IMR-90 (cell line): ENCODE results near the gene ARHGAP15. TPM values are rescaled to one million over a fixed set of nuclear protein-coding genes. Genes with fewer than 3 reads are reported as not detected.

Experiments
- ATAC-seq: fragments of 200-7000 bp; cut with Tn5 transposase; 2 replicates; pipeline ENCODE4 v1.9.1; 2020; ENCODE audit warnings: low read depth, mild to moderate bottlenecking, moderate library complexity
- BruUV-seq: library from RNA; stranded (reverse); fragments of 400-500 nt; replicated peaks from 2 replicates; lab custom pipeline; 2021; lab: Mats Ljungman, UMichigan
- CTCF ChIA-PET: fragments of 300-600 bp; formaldehyde crosslinking; extraction: SDS; loops from one replicate; lab custom pipeline; 2021; ENCODE audit warnings: antibody characterized with exemption; lab: Yijun Ruan, JAX
- POLR2A ChIA-PET: fragments of 300-600 bp; sonication (Branson Sonifier 250); formaldehyde crosslinking; loops from one replicate; lab custom pipeline; 2022; ENCODE audit warnings: antibody characterized with exemption; ENCODE audit not compliant: unreplicated experiment; lab: Charles Lee
- DNase-seq: peaks from one replicate; pipeline ENCODE4 v3.0.0; 2013
- H2AFZ ChIP-seq: replicated peaks from 2 replicates; pipeline ENCODE3; 2013; ENCODE audit warnings: low read length, mild to moderate bottlenecking; ENCODE audit not compliant: poor library complexity
- H2AK5ac ChIP-seq: 2 replicates; pipeline ENCODE4 v1.6.1; 2013; ENCODE audit warnings: low read depth, low read length, inconsistent platforms
- H2AK9ac ChIP-seq: replicated peaks from 2 replicates; pipeline ENCODE3; 2013; ENCODE audit warnings: mild to moderate bottlenecking, low read depth, low read length, moderate library complexity; ENCODE audit not compliant: poor library complexity
- H2BK120ac ChIP-seq: 2 replicates; pipeline ENCODE4 v1.6.1; 2013; ENCODE audit warnings: low read depth, low read length, inconsistent platforms
- H2BK15ac ChIP-seq: 3 replicates; pipeline ENCODE4 v1.6.1; 2013; ENCODE audit warnings: low read depth, low read length, inconsistent platforms
- H2BK20ac ChIP-seq: 2 replicates; pipeline ENCODE4 v1.6.1; 2013; ENCODE audit warnings: low read depth, mild to moderate bottlenecking, inconsistent platforms, low read length, moderate library complexity
- H2BK5ac ChIP-seq: 2 replicates; pipeline ENCODE4 v1.6.1; 2013; ENCODE audit warnings: mild to moderate bottlenecking, low read depth, low read length, inconsistent platforms; ENCODE audit not compliant: poor library complexity, severe bottlenecking
- H3K14ac ChIP-seq: replicated peaks from 2 replicates; pipeline ENCODE4 v1.6.1; 2013; ENCODE audit warnings: low read depth, low read length, inconsistent platforms
- H3K18ac ChIP-seq: 2 replicates; pipeline ENCODE4 v1.6.1; 2013; ENCODE audit warnings: low read depth, low read length, control low read depth
- H3K23ac ChIP-seq: 2 replicates; pipeline ENCODE4 v1.6.1; 2013; ENCODE audit warnings: low read depth, low read length, inconsistent platforms
- H3K27ac ChIP-seq: 2 replicates; pipeline ENCODE4 v1.5.1; 2013; ENCODE audit warnings: mild to moderate bottlenecking, control low read depth, low read length; ENCODE audit not compliant: insufficient read depth
- H3K27me3 ChIP-seq: 2 replicates; pipeline ENCODE4 v1.6.1; 2013; ENCODE audit warnings: low read length; ENCODE audit not compliant: control insufficient read depth, insufficient read depth
- H3K36me3 ChIP-seq: 2 replicates; pipeline ENCODE4 v1.6.1; 2013; ENCODE audit warnings: low read length, mixed read lengths; ENCODE audit not compliant: control insufficient read depth, insufficient read depth
- H3K4ac ChIP-seq: 2 replicates; pipeline ENCODE4 v1.6.1; 2013; ENCODE audit warnings: low read depth, low read length, inconsistent platforms
- H3K4me1 ChIP-seq: 2 replicates; pipeline ENCODE4 v1.6.1; 2013; ENCODE audit warnings: low read length, mixed read lengths; ENCODE audit not compliant: control insufficient read depth, insufficient read depth
- H3K4me2 ChIP-seq: 2 replicates; pipeline ENCODE4 v1.6.1; 2013; ENCODE audit warnings: low read depth, mild to moderate bottlenecking, control low read depth, low read length, moderate library complexity
- H3K4me3 ChIP-seq: 2 replicates; pipeline ENCODE4 v1.5.1; 2013; ENCODE audit warnings: low read depth, mild to moderate bottlenecking, control low read depth, low read length, moderate library complexity; ENCODE audit not compliant: insufficient read depth
- H3K56ac ChIP-seq: 2 replicates; pipeline ENCODE4 v1.6.1; 2013; ENCODE audit warnings: low read length, inconsistent platforms; ENCODE audit not compliant: insufficient read depth; ENCODE audit errors: extremely low read depth
- H3K79me1 ChIP-seq, 2 experiments: 2 replicates each; pipeline ENCODE4 v1.6.1; 2013; ENCODE audit warnings: low read length in 2 of 2, inconsistent platforms in 1 of 2, low read depth in 1 of 2
- H3K9ac ChIP-seq: 2 replicates; pipeline ENCODE4 v1.6.1; 2013; ENCODE audit warnings: low read depth, low read length, control low read depth
- H3K9me1 ChIP-seq: 2 replicates; pipeline ENCODE4 v1.6.1; 2013; ENCODE audit warnings: low read length, inconsistent platforms; ENCODE audit not compliant: insufficient read depth
- H3K9me3 ChIP-seq: 2 replicates; pipeline ENCODE4 v1.6.1; 2013; ENCODE audit warnings: low read length; ENCODE audit not compliant: control insufficient read depth, insufficient read depth
- H4K20me1 ChIP-seq: 2 replicates; pipeline ENCODE4 v1.6.1; 2013; ENCODE audit warnings: low read length, inconsistent platforms; ENCODE audit not compliant: insufficient read depth
- H4K5ac ChIP-seq: 2 replicates; pipeline ENCODE4 v1.6.1; 2013; ENCODE audit warnings: mild to moderate bottlenecking, low read depth, low read length, control low read depth
- H4K8ac ChIP-seq, 2 experiments: 2 replicates each; pipeline ENCODE4 v1.6.1; 2013; ENCODE audit warnings: low read depth in 2 of 2, low read length in 2 of 2, control low read depth in 1 of 2, inconsistent platforms in 1 of 2
- H4K91ac ChIP-seq: 2 replicates; pipeline ENCODE4 v1.6.1; 2013; ENCODE audit warnings: low read depth, low read length, inconsistent platforms; ENCODE audit not compliant: insufficient read depth
- BHLHE40 ChIP-seq: fragments of 150-350 bp; IDR thresholded peaks from 2 replicates; pipeline ENCODE4 v1.6.1; 2016; ENCODE audit warnings: mild to moderate bottlenecking, low read depth, low read length
- ELK1 ChIP-seq: fragments of 150-350 bp; IDR thresholded peaks from 2 replicates; pipeline ENCODE4 v1.6.1; 2016; ENCODE audit warnings: low read depth, mild to moderate bottlenecking, low read length, moderate library complexity, borderline replicate concordance
- MAFK ChIP-seq: IDR thresholded peaks from 2 replicates; pipeline ENCODE4 v1.6.1; 2012; ENCODE audit warnings: low read depth, low read length, improper control_type of control experiment
- MAZ ChIP-seq: IDR thresholded peaks from 2 replicates; pipeline ENCODE4 v1.6.1; 2012; ENCODE audit warnings: low read depth, mild to moderate bottlenecking, low read length, improper control_type of control experiment, moderate library complexity, borderline replicate concordance
- MXI1 ChIP-seq: IDR thresholded peaks from 2 replicates; pipeline ENCODE4 v1.6.1; 2012; ENCODE audit warnings: low read depth, mild to moderate bottlenecking, low read length, moderate library complexity, borderline replicate concordance
- NFE2L2 ChIP-seq: fragments of 150-350 bp; IDR thresholded peaks from 2 replicates; pipeline ENCODE4 v1.6.1; 2016; ENCODE audit warnings: low read depth, mild to moderate bottlenecking, low read length
- POLR2A ChIP-seq: IDR thresholded peaks from 2 replicates; pipeline ENCODE4 v1.6.1; 2012; ENCODE audit warnings: mild to moderate bottlenecking, low read depth, low read length
- RAD21 ChIP-seq: IDR thresholded peaks from 2 replicates; pipeline ENCODE4 v1.6.1; 2012; ENCODE audit warnings: low read length, improper control_type of control experiment
- RCOR1 ChIP-seq: IDR thresholded peaks from 2 replicates; pipeline ENCODE4 v1.6.1; 2012; ENCODE audit warnings: mild to moderate bottlenecking, low read length, improper control_type of control experiment; ENCODE audit not compliant: insufficient replicate concordance
- RFX5 ChIP-seq: IDR thresholded peaks from 2 replicates; pipeline ENCODE4 v1.8.0; 2012; ENCODE audit warnings: low read depth, mild to moderate bottlenecking, low read length, moderate library complexity
- SMC3 ChIP-seq: fragments of 150-350 bp; IDR thresholded peaks from 2 replicates; pipeline ENCODE4 v1.6.1; 2016; ENCODE audit warnings: low read depth, mild to moderate bottlenecking, antibody characterized with exemption, low read length, moderate library complexity
- WGBS, 2 experiments: methylation state at CpG; one replicate each; pipeline versions ENCODE4 v1.1.5 to v1.1.7; 2013; ENCODE audit warnings: missing lambda C conversion rate in 2 of 2; ENCODE audit not compliant: insufficient read length in 1 of 2; ENCODE audit errors: extremely low coverage in 2 of 2; 5-methylcytosine and 5-hydroxymethylcytosine counted together
- dilution Hi-C: fragments of 300-500 bp; cut with HindIII; formaldehyde crosslinking; loops from one replicate; pipeline ENCODE4 v1.14.3; 2018; ENCODE audit warnings: low sequenced_read_pairs; ENCODE audit not compliant: unreplicated experiment
- in situ Hi-C: fragments of 300-500 bp; cut with MboI; formaldehyde crosslinking; loops from 3 replicates; pipeline ENCODE4 v1.14.3; 2019; ENCODE audit warnings: low sequenced_read_pairs, inconsistent platforms, mixed read lengths
- intact Hi-C: fragments of 100-400 bp; cut with micrococcal nuclease; formaldehyde crosslinking; loops from 2 replicates; pipeline ENCODE4 v1.10.0; 2022
- polyA plus RNA-seq, 3 experiments: library from polyadenylated mRNA; depleted of rRNA; stranded (reverse); fragments of >200 nt; gene quantifications; 2 replicates each; pipeline ENCODE4 v1.2.3, GENCODE V29; 2012; ENCODE audit warnings: low replicate concordance in 1 of 3
- total RNA-seq: library from RNA; depleted of rRNA; stranded (reverse); fragments of >200 nt; gene quantifications from 2 replicates; pipeline ENCODE4 v1.2.3, GENCODE V29; 2012
- TF ChIP-seq, protein P1 (sequence below): fragments of 150-350 bp; IDR thresholded peaks from 2 replicates; pipeline ENCODE4 v1.6.1; 2017; ENCODE audit warnings: mild to moderate bottlenecking, antibody characterized with exemption, low read length, low read depth
- TF ChIP-seq, protein P2 (sequence below): conservative IDR thresholded peaks from 2 replicates; pipeline ENCODE4 v1.5.1; 2012; ENCODE audit warnings: mild to moderate bottlenecking, low read depth, low read length, improper control_type of control experiment

The ARHGAP15 gene
- total and polyA plus RNA-seq, 2 of the 4 experiments (the other 2 are of a cell fraction): not detected

DNA sequence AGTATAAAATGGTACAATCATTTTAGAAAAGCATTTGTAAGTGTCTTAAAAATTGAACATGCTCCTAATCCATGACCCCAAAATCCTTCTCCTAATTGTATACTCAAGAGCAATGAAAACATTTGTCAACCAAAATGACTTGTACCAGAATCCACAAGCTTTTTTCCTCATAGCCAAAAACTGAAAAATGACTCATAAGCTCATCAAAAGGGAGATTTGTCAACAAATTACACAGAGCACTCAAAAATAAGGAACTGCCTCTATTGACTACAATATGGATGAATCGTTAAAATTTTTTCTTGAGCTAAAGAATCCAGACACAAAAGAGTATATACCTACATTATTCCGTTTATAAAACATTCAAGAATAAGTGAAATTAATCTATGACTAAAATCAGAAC lies 544.8 kb downstream of the ARHGAP15 start:
- intact Hi-C loops (no loop called here), dilution Hi-C loops (no loop called here)
- H2AFZ ChIP-seq: no peak overlapping the region

More for the DNA sequence above, 544.8 kb downstream of the ARHGAP15 start:
- no peak overlapping the region for H3K14ac ChIP-seq
- H3K9me3 ChIP-seq: no peaks in the 10 kb centered on the region
- H3K4ac ChIP-seq: no peak overlapping the region
- no peak overlapping the region for H2BK120ac ChIP-seq
- DNase-seq (no peak), ATAC-seq (no peak)
- no peaks in the 10 kb centered on the region for H3K4me1 ChIP-seq
- no peak overlapping the region for H3K9ac ChIP-seq
- WGBS, 2 experiments: no CpG with 5 or more reads among the region's 2 CpGs
- H4K91ac ChIP-seq: no peak overlapping the region
- ChIA-PET CTCF (interaction anchor here (0.6 kb wide), 1 partner anchor 28 kb away, joined by 4 read pairs; no protein-coding TSS in a partner anchor), POLR2A (no interaction called here)
- no peak overlapping the region for H3K56ac ChIP-seq
- TF ChIP-seq, protein P1, sequence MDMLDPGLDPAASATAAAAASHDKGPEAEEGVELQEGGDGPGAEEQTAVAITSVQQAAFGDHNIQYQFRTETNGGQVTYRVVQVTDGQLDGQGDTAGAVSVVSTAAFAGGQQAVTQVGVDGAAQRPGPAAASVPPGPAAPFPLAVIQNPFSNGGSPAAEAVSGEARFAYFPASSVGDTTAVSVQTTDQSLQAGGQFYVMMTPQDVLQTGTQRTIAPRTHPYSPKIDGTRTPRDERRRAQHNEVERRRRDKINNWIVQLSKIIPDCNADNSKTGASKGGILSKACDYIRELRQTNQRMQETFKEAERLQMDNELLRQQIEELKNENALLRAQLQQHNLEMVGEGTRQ: no peak
- no peak for TF ChIP-seq MAZ
- TF ChIP-seq, protein P2, sequence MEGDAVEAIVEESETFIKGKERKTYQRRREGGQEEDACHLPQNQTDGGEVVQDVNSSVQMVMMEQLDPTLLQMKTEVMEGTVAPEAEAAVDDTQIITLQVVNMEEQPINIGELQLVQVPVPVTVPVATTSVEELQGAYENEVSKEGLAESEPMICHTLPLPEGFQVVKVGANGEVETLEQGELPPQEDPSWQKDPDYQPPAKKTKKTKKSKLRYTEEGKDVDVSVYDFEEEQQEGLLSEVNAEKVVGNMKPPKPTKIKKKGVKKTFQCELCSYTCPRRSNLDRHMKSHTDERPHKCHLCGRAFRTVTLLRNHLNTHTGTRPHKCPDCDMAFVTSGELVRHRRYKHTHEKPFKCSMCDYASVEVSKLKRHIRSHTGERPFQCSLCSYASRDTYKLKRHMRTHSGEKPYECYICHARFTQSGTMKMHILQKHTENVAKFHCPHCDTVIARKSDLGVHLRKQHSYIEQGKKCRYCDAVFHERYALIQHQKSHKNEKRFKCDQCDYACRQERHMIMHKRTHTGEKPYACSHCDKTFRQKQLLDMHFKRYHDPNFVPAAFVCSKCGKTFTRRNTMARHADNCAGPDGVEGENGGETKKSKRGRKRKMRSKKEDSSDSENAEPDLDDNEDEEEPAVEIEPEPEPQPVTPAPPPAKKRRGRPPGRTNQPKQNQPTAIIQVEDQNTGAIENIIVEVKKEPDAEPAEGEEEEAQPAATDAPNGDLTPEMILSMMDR: no peak
- no peak for TF ChIP-seq RFX5
- TF ChIP-seq RCOR1: no peak
- TF ChIP-seq BHLHE40: no peak
- no peak for TF ChIP-seq RAD21
- no peak for TF ChIP-seq POLR2A
- no peak for TF ChIP-seq NFE2L2
- no peak for TF ChIP-seq ELK1
- TF ChIP-seq MAFK: no peak
- no peak for TF ChIP-seq SMC3
- no peak for TF ChIP-seq MXI1
- H3K9me1 ChIP-seq: no peaks in the 10 kb centered on the region
- no peak overlapping the region for H2AK9ac ChIP-seq
- H3K79me1 ChIP-seq: no peaks in the 10 kb centered on the region
- H2BK5ac ChIP-seq: no peak overlapping the region
- H3K27ac ChIP-seq: no peak overlapping the region
- no peak overlapping the region for H3K4me3 ChIP-seq
- H3K4me2 ChIP-seq: no peak overlapping the region
- no peak overlapping the region for H3K18ac ChIP-seq
- no peaks in the 10 kb centered on the region for H3K36me3 ChIP-seq
- no peak overlapping the region for H2AK5ac ChIP-seq
- H3K23ac ChIP-seq: no peak overlapping the region
- no peaks in the 10 kb centered on the region for H3K27me3 ChIP-seq
- H2BK15ac ChIP-seq: no peak overlapping the region
- no peak overlapping the region for H4K5ac ChIP-seq
- H4K20me1 ChIP-seq: no peaks in the 10 kb centered on the region
- BruUV-seq: no TSS peak
- no peak overlapping the region for H4K8ac ChIP-seq
- H2BK20ac ChIP-seq: no peak overlapping the region
- in situ Hi-C loops: no loop called here
